HepG2 (cell line): Measurements from ENCODE around the gene ALMS1. TPM values are rescaled to one million over a fixed set of nuclear protein-coding genes. Genes with fewer than 3 reads are reported as not detected.
A peak's percentile ranks its signal among the peaks of the same experiment; 100 is the strongest.

ENCODE experiments used
- ATAC-seq: fragments of 200-7000 bp; cut with Tn5 transposase; 3 replicates; pipeline ENCODE4 v1.9.1; 2020; ENCODE audit warnings: mild to moderate bottlenecking, moderate library complexity
- BruUV-seq: library from RNA; stranded (reverse); fragments of 400-500 nt; replicated peaks from 2 replicates; lab custom pipeline; 2021; lab: Mats Ljungman, UMichigan
- CTCF ChIA-PET: fragments of 300-600 bp; formaldehyde crosslinking; extraction: SDS; loops from one replicate; lab custom pipeline; 2021; ENCODE audit warnings: low total read pairs, inconsistent platforms, low intra/inter-chr PET ratio; lab: Yijun Ruan, JAX
- POLR2A ChIA-PET: fragments of 350-600 bp; sonication (Branson Sonifier 250); formaldehyde crosslinking; loops from one replicate; lab custom pipeline; 2020; ENCODE audit warnings: antibody characterized with exemption, inconsistent platforms; lab: Yijun Ruan, JAX
- DNase-seq: peaks from one replicate; pipeline ENCODE4 v3.0.0-alpha.2; 2015; ENCODE audit warnings: low spot score
- FAIRE-seq: peaks from 3 replicates; lab custom pipeline; 2011; peaks lifted over from hg19 to GRCh38; lab: Jason Lieb, UNC
- H2AFZ ChIP-seq: one replicate; pipeline ENCODE4 v1.6.1; 2011; ENCODE audit warnings: low read length, inconsistent platforms
- H3K27ac ChIP-seq: fragments of 300-600 bp; 3 replicates; pipeline ENCODE4 v1.8.0; 2011; ENCODE audit warnings: mixed run types, mild to moderate bottlenecking, mixed read lengths, low read length, inconsistent platforms; ENCODE audit not compliant: insufficient read depth; ENCODE audit errors: extremely low read length
- H3K27me3 ChIP-seq, 2 experiments: fragments of 200-600 bp in 1 of 2; 2 replicates in 1 of 2; 3 replicates in 1 of 2; pipeline versions ENCODE4 v1.6.0 to v1.8.0; 2011; ENCODE audit warnings: low read length in 2 of 2, mild to moderate bottlenecking in 2 of 2, moderate library complexity in 2 of 2, inconsistent platforms in 1 of 2; ENCODE audit not compliant: insufficient read depth in 2 of 2, control insufficient read depth in 1 of 2
- H3K36me3 ChIP-seq, 2 experiments: fragments of 200-600 bp in 1 of 2; replicated peaks in 1 of 2; 2 replicates in 1 of 2; 3 replicates in 1 of 2; pipeline versions ENCODE4 v1.5.1 to v1.8.0; 2011; ENCODE audit warnings: low read length in 2 of 2, inconsistent platforms in 1 of 2; ENCODE audit not compliant: insufficient read depth in 2 of 2, control insufficient read depth in 1 of 2
- H3K4me1 ChIP-seq: 2 replicates; pipeline ENCODE4 v1.5.1; 2012; ENCODE audit warnings: low read length, inconsistent platforms; ENCODE audit not compliant: insufficient read depth
- H3K4me2 ChIP-seq: 2 replicates; pipeline ENCODE4 v1.6.0; 2011; ENCODE audit warnings: low read depth, low read length, inconsistent platforms
- H3K4me3 ChIP-seq, 3 experiments: fragments of 200-600 bp in 1 of 3; sonication (generic), shearing (Covaris generic) in 1 of 3; replicated peaks in 1 of 3; 2 replicates each; pipeline ENCODE4 v1.5.1; 2011 to 2016; ENCODE audit warnings: low read length in 3 of 3, inconsistent platforms in 2 of 3, low read depth in 2 of 3, mild to moderate bottlenecking in 2 of 3, control low read depth in 1 of 3, mixed read lengths in 1 of 3; ENCODE audit not compliant: insufficient read depth in 1 of 3
- H3K79me2 ChIP-seq: one replicate; pipeline ENCODE4 v1.6.1; 2011; ENCODE audit warnings: low read length, inconsistent platforms; ENCODE audit not compliant: insufficient read depth
- H3K9ac ChIP-seq: 2 replicates; pipeline ENCODE4 v1.6.0; 2011; ENCODE audit warnings: mild to moderate bottlenecking, low read depth, low read length, inconsistent platforms; ENCODE audit not compliant: insufficient read depth
- H3K9me3 ChIP-seq: 2 replicates; pipeline ENCODE4 v1.5.1; 2012; ENCODE audit warnings: mild to moderate bottlenecking, low read length
- H4K20me1 ChIP-seq: 2 replicates; pipeline ENCODE4 v1.6.0; 2011; ENCODE audit warnings: inconsistent platforms, mild to moderate bottlenecking, low read length, moderate library complexity; ENCODE audit not compliant: insufficient read depth
- ELF1 ChIP-seq: sonication (generic); formaldehyde crosslinking; IDR thresholded peaks from 2 replicates; pipeline ENCODE4 v1.4.0; 2020; ENCODE audit warnings: missing genetic modification reagents
- STAG1 ChIP-seq: sonication (generic); formaldehyde crosslinking; IDR thresholded peaks from 2 replicates; pipeline ENCODE4 v1.4.0; 2020; ENCODE audit warnings: missing genetic modification reagents
- WGBS: methylation state at CpG from one replicate; pipeline ENCODE4 v1.1.6; 2017; ENCODE audit warnings: low lambda C conversion rate; 5-methylcytosine and 5-hydroxymethylcytosine counted together
- in situ Hi-C: cut with HindIII; loops from 2 replicates; pipeline ENCODE4 v1.10.0; 2017; ENCODE audit warnings: low pct_unique_long_range_greater_than_20kb; ENCODE audit not compliant: extremely low pct_ligation_motif_present
- intact Hi-C: fragments of 100-400 bp; cut with micrococcal nuclease; formaldehyde crosslinking; loops from one replicate; pipeline ENCODE4 v1.10.0; 2022; ENCODE audit not compliant: unreplicated experiment
- polyA plus RNA-seq, 8 experiments: library from polyadenylated mRNA; depleted of rRNA in 3 of 8; stranded (reverse) in 7 of 8; unstranded in 1 of 8; fragments of >200 nt; fragmentation: Illumina TruSeq in 4 of 8; extraction: Trizol in 4 of 8; gene quantifications; 2 replicates each; pipeline versions ENCODE4 v1.2.1 to v1.2.3, GENCODE V29; 2011 to 2016; ENCODE audit warnings: low read depth in 4 of 8, missing spikeins in 1 of 8, mixed read lengths in 1 of 8; ENCODE audit not compliant: insufficient read depth in 1 of 8
- total RNA-seq, 5 experiments: library from RNA; depleted of rRNA; stranded (reverse); fragments of >200 nt; fragmentation: Illumina TruSeq; extraction: Trizol; gene quantifications; 2 replicates each; pipeline ENCODE4 v1.2.3, GENCODE V29; 2016; ENCODE audit warnings: low read depth in 1 of 5
- TF ChIP-seq, protein P1 (sequence below): sonication (generic); formaldehyde crosslinking; IDR thresholded peaks from 2 replicates; pipeline ENCODE4 v1.5.0; 2020; ENCODE audit warnings: mild to moderate bottlenecking, missing genetic modification reagents, moderate library complexity
- TF ChIP-seq, protein P2 (sequence below): sonication (generic); formaldehyde crosslinking; IDR thresholded peaks from 2 replicates; pipeline ENCODE4 v1.5.0; 2020; ENCODE audit warnings: mild to moderate bottlenecking, missing genetic modification reagents, borderline replicate concordance

ALMS1 gene
- total and polyA plus RNA-seq, 2 of the 13 experiments (the other 11 are each of a cell fraction or from before 2014, with no cell fraction given) = 12.9 to 21.2 TPM

GRCh38 chr2:73651591-73652230 is 266.1 kb downstream of the ALMS1 start:
- no TSS peak for BruUV-seq
- peak; percentile 57; the same call in 1 of the 3 replicates for ATAC-seq
- Histone ChIP-seq H4K20me1 (no peaks in the 10 kb centered on the region), H3K9ac (no peak overlapping the region), H3K4me3 (no peak overlapping the region), H3K9me3 (no peaks in the 10 kb centered on the region), H3K4me1 (no peaks in the 10 kb centered on the region), H3K4me2 (no peak overlapping the region), H3K27ac (no peak overlapping the region), H2AFZ (no peak overlapping the region), H3K36me3 (no peaks in the 10 kb centered on the region), H3K79me2 (no peaks in the 10 kb centered on the region), H3K27me3 (no peaks in the 10 kb centered on the region)
- ChIA-PET CTCF (no interaction called here), POLR2A (no interaction called here)
- WGBS = 47% methylated on average over 6 of the region's 6 CpGs
- DNase-seq = no peak
- TF ChIP-seq, protein P1, sequence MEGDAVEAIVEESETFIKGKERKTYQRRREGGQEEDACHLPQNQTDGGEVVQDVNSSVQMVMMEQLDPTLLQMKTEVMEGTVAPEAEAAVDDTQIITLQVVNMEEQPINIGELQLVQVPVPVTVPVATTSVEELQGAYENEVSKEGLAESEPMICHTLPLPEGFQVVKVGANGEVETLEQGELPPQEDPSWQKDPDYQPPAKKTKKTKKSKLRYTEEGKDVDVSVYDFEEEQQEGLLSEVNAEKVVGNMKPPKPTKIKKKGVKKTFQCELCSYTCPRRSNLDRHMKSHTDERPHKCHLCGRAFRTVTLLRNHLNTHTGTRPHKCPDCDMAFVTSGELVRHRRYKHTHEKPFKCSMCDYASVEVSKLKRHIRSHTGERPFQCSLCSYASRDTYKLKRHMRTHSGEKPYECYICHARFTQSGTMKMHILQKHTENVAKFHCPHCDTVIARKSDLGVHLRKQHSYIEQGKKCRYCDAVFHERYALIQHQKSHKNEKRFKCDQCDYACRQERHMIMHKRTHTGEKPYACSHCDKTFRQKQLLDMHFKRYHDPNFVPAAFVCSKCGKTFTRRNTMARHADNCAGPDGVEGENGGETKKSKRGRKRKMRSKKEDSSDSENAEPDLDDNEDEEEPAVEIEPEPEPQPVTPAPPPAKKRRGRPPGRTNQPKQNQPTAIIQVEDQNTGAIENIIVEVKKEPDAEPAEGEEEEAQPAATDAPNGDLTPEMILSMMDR (CRISPR knock-in tag) = peak; percentile 27; the same call in 1 of the 2 replicates
- TF ChIP-seq, protein P2, sequence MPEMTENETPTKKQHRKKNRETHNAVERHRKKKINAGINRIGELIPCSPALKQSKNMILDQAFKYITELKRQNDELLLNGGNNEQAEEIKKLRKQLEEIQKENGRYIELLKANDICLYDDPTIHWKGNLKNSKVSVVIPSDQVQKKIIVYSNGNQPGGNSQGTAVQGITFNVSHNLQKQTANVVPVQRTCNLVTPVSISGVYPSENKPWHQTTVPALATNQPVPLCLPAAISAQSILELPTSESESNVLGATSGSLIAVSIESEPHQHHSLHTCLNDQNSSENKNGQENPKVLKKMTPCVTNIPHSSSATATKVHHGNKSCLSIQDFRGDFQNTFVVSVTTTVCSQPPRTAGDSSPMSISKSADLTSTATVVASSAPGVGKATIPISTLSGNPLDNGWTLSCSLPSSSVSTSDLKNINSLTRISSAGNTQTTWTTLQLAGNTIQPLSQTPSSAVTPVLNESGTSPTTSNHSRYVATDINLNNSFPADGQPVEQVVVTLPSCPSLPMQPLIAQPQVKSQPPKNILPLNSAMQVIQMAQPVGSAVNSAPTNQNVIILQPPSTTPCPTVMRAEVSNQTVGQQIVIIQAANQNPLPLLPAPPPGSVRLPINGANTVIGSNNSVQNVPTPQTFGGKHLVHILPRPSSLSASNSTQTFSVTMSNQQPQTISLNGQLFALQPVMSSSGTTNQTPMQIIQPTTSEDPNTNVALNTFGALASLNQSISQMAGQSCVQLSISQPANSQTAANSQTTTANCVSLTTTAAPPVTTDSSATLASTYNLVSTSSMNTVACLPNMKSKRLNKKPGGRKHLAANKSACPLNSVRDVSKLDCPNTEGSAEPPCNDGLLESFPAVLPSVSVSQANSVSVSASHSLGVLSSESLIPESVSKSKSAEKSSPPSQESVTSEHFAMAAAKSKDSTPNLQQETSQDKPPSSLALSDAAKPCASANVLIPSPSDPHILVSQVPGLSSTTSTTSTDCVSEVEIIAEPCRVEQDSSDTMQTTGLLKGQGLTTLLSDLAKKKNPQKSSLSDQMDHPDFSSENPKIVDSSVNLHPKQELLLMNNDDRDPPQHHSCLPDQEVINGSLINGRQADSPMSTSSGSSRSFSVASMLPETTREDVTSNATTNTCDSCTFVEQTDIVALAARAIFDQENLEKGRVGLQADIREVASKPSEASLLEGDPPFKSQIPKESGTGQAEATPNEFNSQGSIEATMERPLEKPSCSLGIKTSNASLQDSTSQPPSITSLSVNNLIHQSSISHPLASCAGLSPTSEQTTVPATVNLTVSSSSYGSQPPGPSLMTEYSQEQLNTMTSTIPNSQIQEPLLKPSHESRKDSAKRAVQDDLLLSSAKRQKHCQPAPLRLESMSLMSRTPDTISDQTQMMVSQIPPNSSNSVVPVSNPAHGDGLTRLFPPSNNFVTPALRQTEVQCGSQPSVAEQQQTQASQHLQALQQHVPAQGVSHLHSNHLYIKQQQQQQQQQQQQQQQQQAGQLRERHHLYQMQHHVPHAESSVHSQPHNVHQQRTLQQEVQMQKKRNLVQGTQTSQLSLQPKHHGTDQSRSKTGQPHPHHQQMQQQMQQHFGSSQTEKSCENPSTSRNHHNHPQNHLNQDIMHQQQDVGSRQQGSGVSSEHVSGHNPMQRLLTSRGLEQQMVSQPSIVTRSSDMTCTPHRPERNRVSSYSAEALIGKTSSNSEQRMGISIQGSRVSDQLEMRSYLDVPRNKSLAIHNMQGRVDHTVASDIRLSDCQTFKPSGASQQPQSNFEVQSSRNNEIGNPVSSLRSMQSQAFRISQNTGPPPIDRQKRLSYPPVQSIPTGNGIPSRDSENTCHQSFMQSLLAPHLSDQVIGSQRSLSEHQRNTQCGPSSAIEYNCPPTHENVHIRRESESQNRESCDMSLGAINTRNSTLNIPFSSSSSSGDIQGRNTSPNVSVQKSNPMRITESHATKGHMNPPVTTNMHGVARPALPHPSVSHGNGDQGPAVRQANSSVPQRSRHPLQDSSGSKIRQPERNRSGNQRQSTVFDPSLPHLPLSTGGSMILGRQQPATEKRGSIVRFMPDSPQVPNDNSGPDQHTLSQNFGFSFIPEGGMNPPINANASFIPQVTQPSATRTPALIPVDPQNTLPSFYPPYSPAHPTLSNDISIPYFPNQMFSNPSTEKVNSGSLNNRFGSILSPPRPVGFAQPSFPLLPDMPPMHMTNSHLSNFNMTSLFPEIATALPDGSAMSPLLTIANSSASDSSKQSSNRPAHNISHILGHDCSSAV (CRISPR knock-in tag) = no peak
- TF ChIP-seq STAG1 (CRISPR knock-in tag) (peak; percentile 25; the same call in 1 of the 2 replicates), ELF1 (CRISPR knock-in tag) (no peak)
- intact Hi-C loops (no loop called here), in situ Hi-C loops (no loop called here)
- no peak for FAIRE-seq
